ENCODE results near the gene CDKL5.

CDKL5 gene

GRCh38 chrX:18702362-18703195, 277.2 kb downstream of the CDKL5 start:
- no peak for DNase-seq
